A549 (cell line): ENCODE measurements around the gene ROS1.

ENCODE experiments used
- BHLHE40 ChIP-seq: IDR thresholded peaks from 2 replicates; pipeline ENCODE4 v1.6.1; 2012; ENCODE audit warnings: low read depth, low read length, inconsistent platforms
- CBX8 ChIP-seq: fragments of 200-600 bp; sonication (generic); IDR thresholded peaks from 2 replicates; pipeline ENCODE4 v1.6.1; 2016
- CTCF ChIP-seq: fragments of >200 bp; sonication (Bioruptor Twin); formaldehyde crosslinking; IDR thresholded peaks from 3 replicates; pipeline ENCODE4 v1.5.1; 2016
- EP300 ChIP-seq, 2 experiments: fragments of >200 bp; sonication (Bioruptor Twin); formaldehyde crosslinking; IDR thresholded peaks; 2 replicates in 1 of 2; 3 replicates in 1 of 2; pipeline ENCODE4 v1.6.1; 2016 to 2017
- FOXS1 ChIP-seq: fragments of 250-450 bp; sonication (Bioruptor Pico); IDR thresholded peaks from 2 replicates; pipeline ENCODE4 v1.5.0; 2020; ENCODE audit warnings: mild to moderate bottlenecking, moderate library complexity
- JUN ChIP-seq, 2 experiments: fragments of >200 bp; sonication (Bioruptor Twin); formaldehyde crosslinking; IDR thresholded peaks; 2 replicates in 1 of 2; 3 replicates in 1 of 2; pipeline ENCODE4 v1.6.1; 2016 to 2017
- MAX ChIP-seq: IDR thresholded peaks from 2 replicates; pipeline ENCODE4 v1.6.1; 2012
- POLR2A ChIP-seq: IDR thresholded peaks from 2 replicates; pipeline ENCODE4 v1.6.1; 2012; ENCODE audit warnings: mild to moderate bottlenecking, low read length
- RAD21 ChIP-seq, 2 experiments: fragments of >200 bp in 1 of 2; sonication (Bioruptor Twin) in 1 of 2; formaldehyde crosslinking in 1 of 2; IDR thresholded peaks in 1 of 2; conservative IDR thresholded peaks in 1 of 2; 2 replicates in 1 of 2; 3 replicates in 1 of 2; pipeline ENCODE4 v1.6.1; 2012 to 2018; ENCODE audit warnings: inconsistent platforms in 1 of 2
- RNF2 ChIP-seq: fragments of 200-600 bp; sonication (generic); IDR thresholded peaks from 2 replicates; pipeline ENCODE4 v1.6.1; 2016; ENCODE audit warnings: low read depth, mild to moderate bottlenecking, antibody characterized with exemption, moderate library complexity, borderline replicate concordance
- ZC3H11A ChIP-seq: fragments of 450-650 bp; IDR thresholded peaks from 2 replicates; pipeline ENCODE4 v1.6.1; 2014; ENCODE audit warnings: antibody characterized with exemption, mild to moderate bottlenecking
- TF ChIP-seq, protein P1 (sequence below): fragments of 200-600 bp; sonication (generic); IDR thresholded peaks from 2 replicates; pipeline ENCODE4 v1.6.1; 2016; ENCODE audit warnings: antibody characterized with exemption, mild to moderate bottlenecking, moderate library complexity

- TF ChIP-seq BHLHE40 (no peak), RAD21 (conservative IDR thresholded peaks at IDR 0.05 in 1 of 2, IDR thresholded peaks at IDR 0.05 in 1 of 2) (no peak), POLR2A (no peak), CBX8 (no peak), JUN (IDR thresholded peaks at IDR 0.05) (no peak), RNF2 (no peak), MAX (no peak), ZC3H11A (no peak), FOXS1 (CRISPR knock-in tag) (no peak), CTCF (no peak), EP300 (IDR thresholded peaks at IDR 0.05) (no peak)
- TF ChIP-seq, protein P1, sequence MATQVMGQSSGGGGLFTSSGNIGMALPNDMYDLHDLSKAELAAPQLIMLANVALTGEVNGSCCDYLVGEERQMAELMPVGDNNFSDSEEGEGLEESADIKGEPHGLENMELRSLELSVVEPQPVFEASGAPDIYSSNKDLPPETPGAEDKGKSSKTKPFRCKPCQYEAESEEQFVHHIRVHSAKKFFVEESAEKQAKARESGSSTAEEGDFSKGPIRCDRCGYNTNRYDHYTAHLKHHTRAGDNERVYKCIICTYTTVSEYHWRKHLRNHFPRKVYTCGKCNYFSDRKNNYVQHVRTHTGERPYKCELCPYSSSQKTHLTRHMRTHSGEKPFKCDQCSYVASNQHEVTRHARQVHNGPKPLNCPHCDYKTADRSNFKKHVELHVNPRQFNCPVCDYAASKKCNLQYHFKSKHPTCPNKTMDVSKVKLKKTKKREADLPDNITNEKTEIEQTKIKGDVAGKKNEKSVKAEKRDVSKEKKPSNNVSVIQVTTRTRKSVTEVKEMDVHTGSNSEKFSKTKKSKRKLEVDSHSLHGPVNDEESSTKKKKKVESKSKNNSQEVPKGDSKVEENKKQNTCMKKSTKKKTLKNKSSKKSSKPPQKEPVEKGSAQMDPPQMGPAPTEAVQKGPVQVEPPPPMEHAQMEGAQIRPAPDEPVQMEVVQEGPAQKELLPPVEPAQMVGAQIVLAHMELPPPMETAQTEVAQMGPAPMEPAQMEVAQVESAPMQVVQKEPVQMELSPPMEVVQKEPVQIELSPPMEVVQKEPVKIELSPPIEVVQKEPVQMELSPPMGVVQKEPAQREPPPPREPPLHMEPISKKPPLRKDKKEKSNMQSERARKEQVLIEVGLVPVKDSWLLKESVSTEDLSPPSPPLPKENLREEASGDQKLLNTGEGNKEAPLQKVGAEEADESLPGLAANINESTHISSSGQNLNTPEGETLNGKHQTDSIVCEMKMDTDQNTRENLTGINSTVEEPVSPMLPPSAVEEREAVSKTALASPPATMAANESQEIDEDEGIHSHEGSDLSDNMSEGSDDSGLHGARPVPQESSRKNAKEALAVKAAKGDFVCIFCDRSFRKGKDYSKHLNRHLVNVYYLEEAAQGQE: no peak
Observed at GRCh38 chr6:117290173-117290846, 135.4 kb downstream of the ROS1 start.
